CD4-positive, alpha-beta T cell treated with Interleukin-12 subunit alpha and Interleukin-12 subunit beta, for 1 hour (primary cell): Measurements from ENCODE around the gene LRRC27.
"Not testable (repeated sequence)": the region's sequence is repeated elsewhere in the genome, so short reads cannot be mapped to it uniquely, and the experiment has no call there.

ENCODE experiments used
- DNase-seq: peaks from one replicate; pipeline ENCODE4 v3.0.0-alpha.2; 2020

Gene LRRC27

GRCh38 chr10:132331601-132332432, at the start of gene LRRC27:
Gene LRRC27 (plus strand): TSS chr10:132332193. CDS start chr10:132333525, 1,332 bp downstream.
- DNase-seq: peak; percentile 100

- no peak for DNase-seq
Measured at GRCh38 chr10:132282667-132283603, 49.1 kb upstream of the LRRC27 start.

GRCh38 chr10:132283604-132284382, 48.2 kb upstream of the LRRC27 start:
- no peak for DNase-seq

GRCh38 chr10:132289439-132289838, 42.6 kb upstream of the LRRC27 start:
- DNase-seq: no peak

GRCh38 chr10:132290631-132291030, 41.4 kb upstream of the LRRC27 start:
- DNase-seq: no peak

- no peak for DNase-seq
Measured at GRCh38 chr10:132291826-132292225, 40.2 kb upstream of the LRRC27 start.

- DNase-seq: no peak
Measured at GRCh38 chr10:132292287-132293200, 39.4 kb upstream of the LRRC27 start.

GRCh38 chr10:132293201-132293812, 38.7 kb upstream of the LRRC27 start:
- no peak for DNase-seq

- no peak for DNase-seq
Measured at GRCh38 chr10:132293813-132294520, 38.0 kb upstream of the LRRC27 start.

- DNase-seq: no peak
Measured at GRCh38 chr10:132294561-132295318, 37.3 kb upstream of the LRRC27 start.

- DNase-seq: not testable (repeated sequence)
Measured at GRCh38 chr10:132295481-132295880, 36.5 kb upstream of the LRRC27 start.

GRCh38 chr10:132296666-132297443, 35.1 kb upstream of the LRRC27 start:
- DNase-seq: no peak

GRCh38 chr10:132297526-132297925, 34.5 kb upstream of the LRRC27 start:
- no peak for DNase-seq

GRCh38 chr10:132298038-132298881, 33.7 kb upstream of the LRRC27 start:
- DNase-seq: no peak

GRCh38 chr10:132299371-132300336, 32.3 kb upstream of the LRRC27 start:
- no peak for DNase-seq

GRCh38 chr10:132300582-132300981, 31.4 kb upstream of the LRRC27 start:
- DNase-seq: no peak
